GM20000 (cell line): ENCODE data around the gene PANX3.
A peak's percentile ranks its signal among the peaks of the same experiment; 100 is the strongest.

ENCODE experiments used
- DNase-seq: peaks from one replicate; pipeline ENCODE4 v3.0.0; 2012; ENCODE audit warnings: low spot score
- CTCF ChIP-seq: IDR thresholded peaks from 2 replicates; pipeline ENCODE4 v1.5.1; 2012; ENCODE audit warnings: mild to moderate bottlenecking, control low read depth; ENCODE audit errors: extremely low read depth, missing control alignments

PANX3 gene

GRCh38 chr11:124643605-124644425, 32.6 kb downstream of the PANX3 start:
- TF ChIP-seq CTCF, result no peak
- no peak for DNase-seq

- peak; percentile 70 for TF ChIP-seq CTCF
- peak; percentile 43 for DNase-seq
Measured at GRCh38 chr11:124644426-124645280, 33.4 kb downstream of the PANX3 start.

GRCh38 chr11:124646148-124646547, 34.9 kb downstream of the PANX3 start:
- no peak for DNase-seq
- no peak for TF ChIP-seq CTCF

GRCh38 chr11:124648610-124649009, 37.4 kb downstream of the PANX3 start:
- TF ChIP-seq CTCF, result no peak
- no peak for DNase-seq

- DNase-seq, result no peak
- no peak for TF ChIP-seq CTCF
Measured at GRCh38 chr11:124656774-124657630, 45.8 kb downstream of the PANX3 start.

- no peak for TF ChIP-seq CTCF
- DNase-seq, result no peak
Measured at GRCh38 chr11:124657904-124658303, 46.7 kb downstream of the PANX3 start.
